Neural progenitor cell (in vitro differentiated cells): Measurements from ENCODE around the gene EFNA5. TPM values are rescaled to one million over a fixed set of nuclear protein-coding genes. Genes with fewer than 3 reads are reported as not detected.
A peak's percentile ranks its signal among the peaks of the same experiment; 100 is the strongest.

Source experiments
- DNase-seq: peaks from one replicate; pipeline ENCODE4 v3.0.0-alpha.2; 2016; ENCODE audit warnings: low spot score
- H2AFZ ChIP-seq: fragments of 200-600 bp; sonication (generic); replicated peaks from 2 replicates; pipeline ENCODE4 v1.6.1; 2016; ENCODE audit warnings: antibody characterized with exemption
- H3F3A ChIP-seq: fragments of 200-600 bp; sonication (generic); 2 replicates; pipeline ENCODE4 v1.6.1; 2016; ENCODE audit warnings: antibody characterized with exemption, low read depth
- H3K27ac ChIP-seq: fragments of 200-600 bp; sonication (generic); 2 replicates; pipeline ENCODE4 v1.5.1; 2016; ENCODE audit warnings: mild to moderate bottlenecking
- H3K27me3 ChIP-seq: fragments of 200-600 bp; sonication (generic); 2 replicates; pipeline ENCODE4 v1.6.1; 2016; ENCODE audit warnings: mild to moderate bottlenecking, moderate library complexity
- H3K36me3 ChIP-seq: fragments of 200-600 bp; sonication (generic); 2 replicates; pipeline ENCODE4 v1.5.1; 2016
- H3K4me1 ChIP-seq: fragments of 200-600 bp; sonication (generic); 2 replicates; pipeline ENCODE4 v1.6.1; 2016; ENCODE audit warnings: mixed run types
- H3K4me2 ChIP-seq: fragments of 200-600 bp; sonication (generic); 2 replicates; pipeline ENCODE4 v1.6.1; 2016
- H3K4me3 ChIP-seq: fragments of 200-600 bp; sonication (generic); 2 replicates; pipeline ENCODE4 v1.5.1; 2016
- H3K79me2 ChIP-seq: fragments of 200-600 bp; sonication (generic); 2 replicates; pipeline ENCODE4 v1.6.1; 2016; ENCODE audit warnings: low read depth
- H3K9ac ChIP-seq: fragments of 200-600 bp; sonication (generic); 2 replicates; pipeline ENCODE4 v1.6.1; 2016
- H3K9me3 ChIP-seq: fragments of 200-600 bp; sonication (generic); 2 replicates; pipeline ENCODE4 v1.5.1; 2016; ENCODE audit warnings: low read depth
- H4K20me1 ChIP-seq: fragments of 200-600 bp; sonication (generic); 2 replicates; pipeline ENCODE4 v1.6.1; 2016; ENCODE audit warnings: low read depth
- H3K27ac Mint-ChIP-seq: 3 replicates; pipeline ENCODE4 v1.8.0; 2021; ENCODE audit warnings: mixed read lengths
- H3K27me3 Mint-ChIP-seq: 2 replicates; pipeline ENCODE4 v1.8.0; 2022; ENCODE audit warnings: low read depth, mild to moderate bottlenecking, inconsistent platforms, moderate library complexity, mixed read lengths; ENCODE audit not compliant: insufficient read depth
- H3K36me3 Mint-ChIP-seq: 3 replicates; pipeline ENCODE4 v1.8.0; 2021; ENCODE audit warnings: mixed read lengths
- H3K4me1 Mint-ChIP-seq: 3 replicates; pipeline ENCODE4 v1.8.0; 2021; ENCODE audit warnings: mixed read lengths
- H3K4me3 Mint-ChIP-seq: 3 replicates; pipeline ENCODE4 v1.8.0; 2021; ENCODE audit warnings: mild to moderate bottlenecking, moderate library complexity, mixed read lengths
- H3K9me3 Mint-ChIP-seq: 3 replicates; pipeline ENCODE4 v1.8.0; 2020; ENCODE audit warnings: mixed read lengths
- EZH2 ChIP-seq: fragments of 200-600 bp; sonication (generic); IDR thresholded peaks from 2 replicates; pipeline ENCODE4 v1.6.1; 2017; ENCODE audit warnings: antibody characterized with exemption, mild to moderate bottlenecking, moderate library complexity
- EZH2phosphoT487 ChIP-seq: fragments of 200-600 bp; sonication (generic); IDR thresholded peaks from 2 replicates; pipeline ENCODE4 v1.6.1; 2017; ENCODE audit warnings: antibody characterized with exemption
- total RNA-seq: library from RNA; depleted of rRNA; stranded (reverse); fragments of >200 nt; gene quantifications from 2 replicates; pipeline ENCODE4 v1.2.3, GENCODE V29; 2015; ENCODE audit warnings: low replicate concordance
- TF ChIP-seq, protein P1 (sequence below): fragments of 200-600 bp; sonication (generic); IDR thresholded peaks from 2 replicates; pipeline ENCODE4 v1.5.1; 2017; ENCODE audit warnings: antibody characterized with exemption, mild to moderate bottlenecking

The EFNA5 gene
- total RNA-seq, 1 donor from 2014 or later = 105 TPM

DNA sequence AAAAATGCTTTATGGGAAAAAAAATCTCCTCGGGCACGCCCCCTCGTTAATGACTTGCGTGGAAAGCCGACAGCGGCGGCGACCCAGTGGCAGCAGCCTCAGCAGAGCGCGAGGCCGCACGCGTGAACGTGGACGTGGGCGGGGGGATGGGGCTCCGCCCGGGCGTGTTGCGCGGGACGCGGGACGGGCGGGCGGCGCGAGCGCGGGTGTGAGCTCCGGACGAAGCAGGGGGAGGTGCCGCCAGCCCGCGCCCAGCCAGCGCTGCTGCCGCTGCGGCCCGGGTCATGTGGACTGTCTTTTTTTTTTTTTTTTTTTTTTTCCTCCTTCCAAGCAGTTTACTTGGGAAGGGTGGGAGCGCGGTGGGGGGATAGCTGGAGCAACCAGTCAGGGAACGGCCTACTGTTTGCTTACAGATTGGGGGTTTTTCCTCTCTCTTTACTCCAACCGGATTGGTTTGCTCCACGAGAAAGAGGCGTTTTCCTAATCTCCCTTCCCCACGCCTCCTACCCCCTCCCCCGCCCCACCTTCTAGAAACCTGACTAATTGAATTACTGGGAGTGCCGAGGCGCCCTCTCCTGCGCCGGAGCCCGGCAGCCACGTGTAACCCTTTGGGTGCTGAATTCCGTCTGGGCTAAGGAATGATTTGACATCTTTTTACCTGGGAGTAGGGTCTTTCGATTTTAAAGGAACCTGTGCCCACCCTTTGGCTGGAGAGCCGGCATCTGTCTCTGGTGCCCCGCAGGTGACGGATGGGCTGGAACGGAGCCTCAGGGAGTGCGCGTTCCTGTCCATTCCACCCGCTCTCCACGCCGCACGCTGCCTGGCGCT is 1.7 kb upstream of the EFNA5 start:
- Histone ChIP-seq H3K27ac (peak overlapping the region; percentile 87), H3K4me3 (peak overlapping the region; percentile 97), H2AFZ (no peak overlapping the region), H3K4me2 (peak overlapping the region; percentile 97), H3K9ac (peak overlapping the region; percentile 93), H3F3A (peaks cover 30% of the 10 kb centered on the region), H3K27me3 (no peaks in the 10 kb centered on the region), H3K9me3 (no peaks in the 10 kb centered on the region), H3K4me1 (peaks cover 27% of the 10 kb centered on the region), H3K79me2 (peaks cover 68% of the 10 kb centered on the region), H4K20me1 (peaks cover 44% of the 10 kb centered on the region), H3K36me3 (peaks cover 7% of the 10 kb centered on the region)
- peaks cover 9% of the 10 kb centered on the region for H3K36me3 Mint-ChIP-seq
- no peaks in the 10 kb centered on the region for H3K9me3 Mint-ChIP-seq
- H3K4me1 Mint-ChIP-seq = peaks cover 20% of the 10 kb centered on the region
- H3K4me3 Mint-ChIP-seq = peak overlapping the region; percentile 97
- H3K27me3 Mint-ChIP-seq = peaks cover 15% of the 10 kb centered on the region
- no peak for TF ChIP-seq EZH2
- TF ChIP-seq EZH2phosphoT487 = peak; percentile 12
- DNase-seq = peak; percentile 97
- H3K27ac Mint-ChIP-seq = peak overlapping the region; percentile 76

DNA sequence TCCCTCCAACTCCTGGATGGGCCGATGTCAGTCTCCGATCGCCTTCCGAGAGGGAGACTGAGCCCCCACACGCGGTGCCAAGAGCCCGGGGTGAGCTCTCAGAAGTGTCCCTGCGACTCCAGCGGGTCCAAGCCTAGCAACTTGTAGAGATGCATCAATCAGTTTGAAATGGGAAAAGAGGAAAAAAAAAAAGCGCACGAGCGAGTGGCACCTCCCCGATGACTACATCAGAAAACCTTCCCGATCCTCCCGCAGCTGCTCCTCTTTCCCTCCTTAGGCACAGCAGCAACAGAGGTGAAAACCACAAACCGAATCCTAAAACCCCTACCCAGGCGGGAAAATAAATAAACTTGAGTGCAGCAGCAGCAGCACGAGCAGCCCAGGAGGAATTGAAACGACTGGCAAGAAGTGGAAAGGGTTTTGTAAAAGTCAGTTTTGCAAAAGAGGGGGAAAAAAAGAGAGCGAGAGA is 1.0 kb upstream of the EFNA5 start:
- DNase-seq = peak; percentile 75
- H3K9ac ChIP-seq = peak overlapping the region; percentile 93
- TF ChIP-seq EZH2phosphoT487 (no peak), EZH2 (no peak)
- TF ChIP-seq, protein P1, sequence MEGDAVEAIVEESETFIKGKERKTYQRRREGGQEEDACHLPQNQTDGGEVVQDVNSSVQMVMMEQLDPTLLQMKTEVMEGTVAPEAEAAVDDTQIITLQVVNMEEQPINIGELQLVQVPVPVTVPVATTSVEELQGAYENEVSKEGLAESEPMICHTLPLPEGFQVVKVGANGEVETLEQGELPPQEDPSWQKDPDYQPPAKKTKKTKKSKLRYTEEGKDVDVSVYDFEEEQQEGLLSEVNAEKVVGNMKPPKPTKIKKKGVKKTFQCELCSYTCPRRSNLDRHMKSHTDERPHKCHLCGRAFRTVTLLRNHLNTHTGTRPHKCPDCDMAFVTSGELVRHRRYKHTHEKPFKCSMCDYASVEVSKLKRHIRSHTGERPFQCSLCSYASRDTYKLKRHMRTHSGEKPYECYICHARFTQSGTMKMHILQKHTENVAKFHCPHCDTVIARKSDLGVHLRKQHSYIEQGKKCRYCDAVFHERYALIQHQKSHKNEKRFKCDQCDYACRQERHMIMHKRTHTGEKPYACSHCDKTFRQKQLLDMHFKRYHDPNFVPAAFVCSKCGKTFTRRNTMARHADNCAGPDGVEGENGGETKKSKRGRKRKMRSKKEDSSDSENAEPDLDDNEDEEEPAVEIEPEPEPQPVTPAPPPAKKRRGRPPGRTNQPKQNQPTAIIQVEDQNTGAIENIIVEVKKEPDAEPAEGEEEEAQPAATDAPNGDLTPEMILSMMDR = no peak
- peak overlapping the region; percentile 87 for H3K27ac ChIP-seq
- H3K79me2 ChIP-seq = peaks cover 75% of the 10 kb centered on the region
- peaks cover 9% of the 10 kb centered on the region for H3K36me3 Mint-ChIP-seq
- H4K20me1 ChIP-seq = peaks cover 50% of the 10 kb centered on the region
- H3K9me3 Mint-ChIP-seq = no peaks in the 10 kb centered on the region
- peaks cover 34% of the 10 kb centered on the region for H3K4me1 ChIP-seq
- peaks cover 15% of the 10 kb centered on the region for H3K27me3 Mint-ChIP-seq
- H3K9me3 ChIP-seq = no peaks in the 10 kb centered on the region
- peak overlapping the region; percentile 97 for H3K4me3 Mint-ChIP-seq
- H3K27ac Mint-ChIP-seq = peak overlapping the region; percentile 97
- H3K4me1 Mint-ChIP-seq = peaks cover 24% of the 10 kb centered on the region
- H3F3A ChIP-seq = peaks cover 30% of the 10 kb centered on the region
- peak overlapping the region; percentile 97 for H3K4me3 ChIP-seq
- H3K27me3 ChIP-seq = no peaks in the 10 kb centered on the region
- H3K4me2 ChIP-seq = peak overlapping the region; percentile 97
- H3K36me3 ChIP-seq = peaks cover 13% of the 10 kb centered on the region
- no peak overlapping the region for H2AFZ ChIP-seq

DNA sequence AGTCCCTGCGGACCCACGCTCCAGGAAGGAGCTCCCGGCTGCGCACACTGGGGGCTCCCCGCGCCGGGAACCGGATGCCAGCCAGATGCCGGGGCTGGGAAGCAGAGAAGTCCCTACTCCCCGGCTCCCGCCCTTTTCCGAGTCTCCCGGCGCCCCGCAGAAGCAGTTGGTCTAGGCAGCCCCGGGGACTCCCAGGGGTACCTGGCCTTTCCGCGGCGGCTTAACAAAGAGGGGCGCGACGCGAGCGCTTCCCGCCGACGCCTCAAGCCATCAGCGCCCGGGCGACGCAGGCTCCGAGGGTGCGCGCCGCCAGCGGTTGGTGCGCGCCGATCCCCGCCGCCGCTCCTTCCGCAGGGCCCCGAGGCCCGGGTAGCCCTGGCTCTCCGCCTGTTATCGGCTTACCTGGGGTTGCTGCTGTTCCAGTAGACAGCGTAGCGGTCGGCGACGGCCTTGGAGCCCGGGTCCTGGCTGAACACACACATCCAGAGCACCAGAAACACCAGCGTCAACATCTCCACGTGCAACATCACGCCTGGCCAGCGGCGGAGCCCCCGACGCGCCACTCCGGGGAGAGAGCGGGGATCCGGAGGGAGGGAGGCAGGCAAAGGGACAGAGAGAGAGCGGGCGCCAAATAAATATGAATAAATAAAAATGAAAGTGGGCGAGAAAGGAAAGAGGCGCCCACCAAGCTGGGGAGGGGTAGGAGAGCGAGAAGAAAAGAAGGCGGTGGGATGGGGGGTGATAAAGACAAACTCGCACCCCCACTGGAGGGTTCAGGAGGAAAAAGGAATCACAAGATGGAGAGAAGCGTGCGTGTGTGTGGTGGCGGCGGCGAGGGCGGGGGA is 428 bp downstream of the EFNA5 start:
- Mint-ChIP-seq H3K4me1 (peaks cover 33% of the 10 kb centered on the region), H3K27ac (peak overlapping the region; percentile 96), H3K9me3 (no peaks in the 10 kb centered on the region), H3K4me3 (peak overlapping the region; percentile 98), H3K36me3 (peaks cover 9% of the 10 kb centered on the region), H3K27me3 (peaks cover 15% of the 10 kb centered on the region)
- peaks cover 38% of the 10 kb centered on the region for H3K4me1 ChIP-seq
- peaks cover 45% of the 10 kb centered on the region for H3F3A ChIP-seq
- H3K27me3 ChIP-seq = no peaks in the 10 kb centered on the region
- H3K9me3 ChIP-seq = no peaks in the 10 kb centered on the region
- peak overlapping the region; percentile 97 for H3K4me2 ChIP-seq
- H3K9ac ChIP-seq = peak overlapping the region; percentile 93
- DNase-seq = peak; percentile 58
- peak overlapping the region; percentile 87 for H3K27ac ChIP-seq
- TF ChIP-seq, protein P1 = no peak
- TF ChIP-seq EZH2phosphoT487 = no peak
- TF ChIP-seq EZH2 = no peak
- peak overlapping the region; percentile 97 for H3K4me3 ChIP-seq
- H3K36me3 ChIP-seq = peaks cover 18% of the 10 kb centered on the region
- peaks cover 89% of the 10 kb centered on the region for H3K79me2 ChIP-seq
- peaks cover 65% of the 10 kb centered on the region for H4K20me1 ChIP-seq
- H2AFZ ChIP-seq = no peak overlapping the region
